K562 (cell line): Measurements from ENCODE around the gene BNC2. TPM values are rescaled to one million over a fixed set of nuclear protein-coding genes. Genes with fewer than 3 reads are reported as not detected.

Source experiments
- ATAC-seq: fragments of 200-7000 bp; cut with Tn5 transposase; 3 replicates; pipeline ENCODE4 v1.9.1; 2020; ENCODE audit warnings: moderate library complexity
- BruUV-seq: library from RNA; stranded (reverse); fragments of 400-500 nt; replicated peaks from 2 replicates; lab custom pipeline; 2021; lab: Mats Ljungman, UMichigan
- CTCF ChIA-PET: fragments of 300-600 bp; formaldehyde crosslinking; extraction: SDS; loops from one replicate; lab custom pipeline; 2021; ENCODE audit warnings: low intra/inter-chr PET ratio; lab: Yijun Ruan, JAX
- POLR2A ChIA-PET: fragments of 300-600, 350-650 bp; sonication (Branson Sonifier 250); formaldehyde crosslinking; extraction: SDS; loops from one replicate; lab custom pipeline; 2021; ENCODE audit warnings: antibody characterized with exemption, inconsistent platforms; lab: Yijun Ruan, JAX
- DNase-seq, 4 experiments: peaks; one replicate each; pipeline versions ENCODE4 v3.0.0 to v3.0.0-alpha.2; 2011 to 2018; ENCODE audit warnings: low spot score in 3 of 4, mixed read lengths in 3 of 4; ENCODE audit errors: extremely low read depth in 1 of 4
- FAIRE-seq: peaks from 2 replicates; lab custom pipeline; 2011; peaks lifted over from hg19 to GRCh38; lab: Jason Lieb, UNC
- H2AFZ ChIP-seq: 2 replicates; pipeline ENCODE4 v1.6.0; 2011; ENCODE audit warnings: low read depth, low read length, control low read depth, inconsistent platforms
- H3K27ac ChIP-seq: fragments of 200-600 bp; 3 replicates; pipeline ENCODE4 v1.8.0; 2011; ENCODE audit warnings: low read depth, mild to moderate bottlenecking, control low read depth, inconsistent platforms, low read length, moderate library complexity, mixed read lengths; ENCODE audit errors: extremely low read depth
- H3K27me3 ChIP-seq, 2 experiments: fragments of 300-600 bp in 1 of 2; 2 replicates in 1 of 2; 3 replicates in 1 of 2; pipeline versions ENCODE4 v1.6.0 to v1.8.0; 2011; ENCODE audit warnings: inconsistent platforms in 2 of 2, low read length in 2 of 2, mild to moderate bottlenecking in 1 of 2, mixed read lengths in 1 of 2, moderate library complexity in 1 of 2; ENCODE audit not compliant: control insufficient read depth in 2 of 2, insufficient read depth in 2 of 2
- H3K36me3 ChIP-seq: fragments of 300-600 bp; 3 replicates; pipeline ENCODE4 v1.8.0; 2011; ENCODE audit warnings: mild to moderate bottlenecking, low read length, inconsistent platforms; ENCODE audit not compliant: control insufficient read depth, insufficient read depth
- H3K4me1 ChIP-seq, 2 experiments: fragments of 200-600 bp in 1 of 2; replicated peaks in 1 of 2; 2 replicates in 1 of 2; 3 replicates in 1 of 2; pipeline versions ENCODE4 v1.5.1 to v1.8.0; 2011; ENCODE audit warnings: inconsistent platforms in 2 of 2, low read length in 2 of 2, mild to moderate bottlenecking in 1 of 2, mixed read lengths in 1 of 2, moderate library complexity in 1 of 2; ENCODE audit not compliant: control insufficient read depth in 2 of 2, insufficient read depth in 2 of 2
- H3K4me2 ChIP-seq: 2 replicates; pipeline ENCODE4 v1.6.1; 2011; ENCODE audit warnings: low read length, control low read depth, inconsistent platforms, mixed read lengths; ENCODE audit not compliant: insufficient read depth
- H3K4me3 ChIP-seq: fragments of 200-600 bp; sonication (generic), shearing (Covaris generic); 2 replicates; pipeline ENCODE4 v1.5.1; 2016; ENCODE audit warnings: control low read depth, inconsistent platforms
- H3K79me2 ChIP-seq: fragments of 200-600 bp; 3 replicates; pipeline ENCODE4 v1.8.0; 2011; ENCODE audit warnings: low read length, inconsistent platforms; ENCODE audit not compliant: control insufficient read depth, insufficient read depth
- H3K9ac ChIP-seq, 2 experiments: 2 replicates each; pipeline versions ENCODE4 v1.6.0 to v1.6.1; 2011; ENCODE audit warnings: low read depth in 2 of 2, low read length in 2 of 2, control low read depth in 1 of 2, inconsistent platforms in 1 of 2, mild to moderate bottlenecking in 1 of 2, mixed read lengths in 1 of 2; ENCODE audit not compliant: insufficient read depth in 1 of 2
- H3K9me1 ChIP-seq: one replicate; pipeline ENCODE4 v1.6.0; 2011; ENCODE audit warnings: inconsistent platforms, mild to moderate bottlenecking, low read length, moderate library complexity; ENCODE audit not compliant: control insufficient read depth, insufficient read depth
- H3K9me3 ChIP-seq: replicated peaks from 2 replicates; pipeline ENCODE4 v1.5.1; 2011; ENCODE audit warnings: low read depth, low read length, inconsistent platforms; ENCODE audit not compliant: control insufficient read depth, insufficient read depth
- H4K20me1 ChIP-seq: replicated peaks from 2 replicates; pipeline ENCODE4 v1.6.1; 2011; ENCODE audit warnings: low read length, inconsistent platforms, mixed read lengths; ENCODE audit not compliant: control insufficient read depth, insufficient read depth
- FOXA1 ChIP-seq: fragments of 450-650 bp; IDR thresholded peaks from 2 replicates; pipeline ENCODE4 v1.6.1; 2016; ENCODE audit warnings: mild to moderate bottlenecking, borderline replicate concordance
- FOXP1 ChIP-seq: sonication (generic); formaldehyde crosslinking; IDR thresholded peaks from 2 replicates; pipeline ENCODE4 v1.8.0; 2022; ENCODE audit warnings: mild to moderate bottlenecking, missing genetic modification reagents
- PCBP1 ChIP-seq: fragments of 200-400 bp; formaldehyde crosslinking; IDR thresholded peaks from 2 replicates; pipeline ENCODE4 v1.6.1; 2018; ENCODE audit warnings: mild to moderate bottlenecking, low read depth, low read length; ENCODE audit not compliant: poor library complexity, severe bottlenecking
- SRSF1 ChIP-seq: fragments of 200-400 bp; formaldehyde crosslinking; IDR thresholded peaks from 2 replicates; pipeline ENCODE4 v1.6.1; 2017; ENCODE audit warnings: mild to moderate bottlenecking, low read depth, low read length, moderate library complexity
- TEAD1 ChIP-seq, 2 experiments: fragments of 450-650 bp in 1 of 2; sonication (generic) in 1 of 2; formaldehyde crosslinking; IDR thresholded peaks; 2 replicates each; pipeline versions ENCODE4 v1.4.0 to v1.8.0; 2020 to 2022; ENCODE audit warnings: mild to moderate bottlenecking in 2 of 2, missing genetic modification reagents in 1 of 2
- WGBS: fragments of 100-300 bp; shearing (Covaris generic); methylation state at CpG from one replicate; pipeline ENCODE4 v1.1.6; 2016; ENCODE audit warnings: low coverage, mixed read lengths; ENCODE audit not compliant: insufficient coverage; ENCODE audit errors: missing lambda C conversion rate; 5-methylcytosine and 5-hydroxymethylcytosine counted together
- in situ Hi-C: fragments of 300-500 bp; cut with MboI; formaldehyde crosslinking; loops from 4 replicates; pipeline ENCODE4 v1.15.0; 2018; ENCODE audit warnings: inconsistent platforms, mixed read lengths
- intact Hi-C: fragments of 100-400 bp; cut with micrococcal nuclease; formaldehyde crosslinking; loops from 2 replicates; pipeline ENCODE4 v1.14.2; 2022
- polyA plus RNA-seq, 8 experiments: library from polyadenylated mRNA; depleted of rRNA in 4 of 8; stranded (reverse) in 5 of 8; unstranded in 3 of 8; fragments of >200 nt; fragmentation: Nextera tagmentation in 2 of 8; fragmentation: Illumina TruSeq in 1 of 8; extraction: Ambion mirVana in 2 of 8; extraction: Trizol in 1 of 8; gene quantifications; 2 replicates each; pipeline versions ENCODE4 v1.2.1 to v1.2.3, GENCODE V29; 2011 to 2014; ENCODE audit warnings: inconsistent platforms in 1 of 8, missing spikeins in 1 of 8
- total RNA-seq, 7 experiments: library from RNA; depleted of rRNA in 6 of 7; stranded (reverse); fragments of >200 nt in 6 of 7; fragmentation: Illumina TruSeq in 2 of 7; extraction: Trizol in 2 of 7; gene quantifications; 2 replicates each; pipeline versions ENCODE4 v1.2.1 to v1.2.3, GENCODE V29; 2011 to 2021; ENCODE audit warnings: low replicate concordance in 1 of 7
- TF ChIP-seq, protein P1 (sequence below): fragments of 250-450 bp; sonication (Bioruptor Pico); IDR thresholded peaks from 2 replicates; pipeline ENCODE4 v1.5.0; 2021; ENCODE audit warnings: mild to moderate bottlenecking, borderline replicate concordance
- TF ChIP-seq, protein P2 (sequence below), 2 experiments: fragments of 200-800 bp in 1 of 2; sonication (Bioruptor generic) in 1 of 2; sonication (generic) in 1 of 2; formaldehyde crosslinking in 1 of 2; IDR thresholded peaks in 1 of 2; conservative IDR thresholded peaks in 1 of 2; 2 replicates each; pipeline versions ENCODE4 v1.5.0 to v1.6.1; 2016 to 2020; ENCODE audit warnings: missing compliant biosample characterization in 1 of 2, missing genetic modification characterization in 1 of 2, missing genetic modification reagents in 1 of 2

BNC2 gene
- total and polyA plus RNA-seq, 9 of the 15 experiments (the other 6 are each of a cell fraction or from before 2014, with no cell fraction given), result not detected

DNA sequence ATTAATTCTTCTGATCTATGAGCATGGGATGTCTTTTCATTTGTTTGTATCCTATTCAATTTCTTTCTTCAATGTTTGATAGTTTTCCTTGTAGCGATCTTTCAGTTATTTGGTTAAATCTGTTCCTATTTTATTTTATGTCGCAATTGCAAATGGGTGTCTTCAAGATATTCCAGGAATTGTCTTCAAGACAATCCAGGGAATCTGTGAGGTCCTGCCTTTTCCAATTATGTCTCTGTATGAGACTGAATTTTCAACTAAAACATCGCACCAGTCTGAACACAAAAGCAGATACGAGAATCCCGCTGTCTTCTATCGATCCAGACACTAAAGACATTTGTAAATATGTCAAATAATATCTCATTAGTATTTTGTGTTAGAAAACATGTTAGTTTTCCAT lies 485.5 kb downstream of the BNC2 start:
- FAIRE-seq (no peak), DNase-seq (no peak), ATAC-seq (no peak)
- no peaks in the 10 kb centered on the region for H4K20me1 ChIP-seq
- no peak overlapping the region for H3K4me3 ChIP-seq
- H3K4me1 ChIP-seq, result no peaks in the 10 kb centered on the region
- H3K9me1 ChIP-seq, result no peaks in the 10 kb centered on the region
- no peaks in the 10 kb centered on the region for H3K36me3 ChIP-seq
- no peaks in the 10 kb centered on the region for H3K79me2 ChIP-seq
- H3K9me3 ChIP-seq, result no peaks in the 10 kb centered on the region
- TF ChIP-seq, protein P1, sequence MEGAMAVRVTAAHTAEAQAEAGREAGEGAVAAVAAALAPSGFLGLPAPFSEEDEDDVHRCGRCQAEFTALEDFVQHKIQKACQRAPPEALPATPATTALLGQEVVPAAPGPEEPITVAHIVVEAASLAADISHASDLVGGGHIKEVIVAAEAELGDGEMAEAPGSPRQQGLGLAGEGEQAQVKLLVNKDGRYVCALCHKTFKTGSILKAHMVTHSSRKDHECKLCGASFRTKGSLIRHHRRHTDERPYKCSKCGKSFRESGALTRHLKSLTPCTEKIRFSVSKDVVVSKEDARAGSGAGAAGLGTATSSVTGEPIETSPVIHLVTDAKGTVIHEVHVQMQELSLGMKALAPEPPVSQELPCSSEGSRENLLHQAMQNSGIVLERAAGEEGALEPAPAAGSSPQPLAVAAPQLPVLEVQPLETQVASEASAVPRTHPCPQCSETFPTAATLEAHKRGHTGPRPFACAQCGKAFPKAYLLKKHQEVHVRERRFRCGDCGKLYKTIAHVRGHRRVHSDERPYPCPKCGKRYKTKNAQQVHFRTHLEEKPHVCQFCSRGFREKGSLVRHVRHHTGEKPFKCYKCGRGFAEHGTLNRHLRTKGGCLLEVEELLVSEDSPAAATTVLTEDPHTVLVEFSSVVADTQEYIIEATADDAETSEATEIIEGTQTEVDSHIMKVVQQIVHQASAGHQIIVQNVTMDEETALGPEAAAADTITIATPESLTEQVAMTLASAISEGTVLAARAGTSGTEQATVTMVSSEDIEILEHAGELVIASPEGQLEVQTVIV, result no peak
- no peak for TF ChIP-seq TEAD1 (CRISPR knock-in tag; IDR thresholded peaks at IDR 0.05)
- TF ChIP-seq, protein P2, sequence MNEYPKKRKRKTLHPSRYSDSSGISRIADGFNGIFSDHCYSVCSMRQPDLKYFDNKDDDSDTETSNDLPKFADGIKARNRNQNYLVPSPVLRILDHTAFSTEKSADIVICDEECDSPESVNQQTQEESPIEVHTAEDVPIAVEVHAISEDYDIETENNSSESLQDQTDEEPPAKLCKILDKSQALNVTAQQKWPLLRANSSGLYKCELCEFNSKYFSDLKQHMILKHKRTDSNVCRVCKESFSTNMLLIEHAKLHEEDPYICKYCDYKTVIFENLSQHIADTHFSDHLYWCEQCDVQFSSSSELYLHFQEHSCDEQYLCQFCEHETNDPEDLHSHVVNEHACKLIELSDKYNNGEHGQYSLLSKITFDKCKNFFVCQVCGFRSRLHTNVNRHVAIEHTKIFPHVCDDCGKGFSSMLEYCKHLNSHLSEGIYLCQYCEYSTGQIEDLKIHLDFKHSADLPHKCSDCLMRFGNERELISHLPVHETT (CRISPR knock-in tag; conservative IDR thresholded peaks at IDR 0.05 in 1 of 2, IDR thresholded peaks at IDR 0.05 in 1 of 2), result no peak
- no peak for TF ChIP-seq FOXP1 (CRISPR knock-in tag)
- no peak for TF ChIP-seq PCBP1
- no peak for TF ChIP-seq SRSF1
- TF ChIP-seq FOXA1, result no peak
- in situ Hi-C loops (no loop called here), intact Hi-C loops (no loop called here)
- no TSS peak for BruUV-seq
- whole genome bisulfite sequencing, result 2% methylated on average over 6 of the region's 6 CpGs
- H3K4me2 ChIP-seq, result no peak overlapping the region
- H3K27me3 ChIP-seq, result no peaks in the 10 kb centered on the region
- H2AFZ ChIP-seq, result no peak overlapping the region
- POLR2A ChIA-PET, result no interaction called here
- H3K27ac ChIP-seq, result no peak overlapping the region
- CTCF ChIA-PET, result no interaction called here
- no peak overlapping the region for H3K9ac ChIP-seq
